Activated CD4-positive, alpha-beta T cell treated with anti-CD3 and anti-CD28 coated beads for 36 hours (primary cell): Measurements from ENCODE around the gene PPP1R17. TPM values are rescaled to one million over a fixed set of nuclear protein-coding genes. Genes with fewer than 3 reads are reported as not detected.

Experiments used
- ATAC-seq: fragments of 200-7000 bp; cut with Tn5 transposase; one replicate; pipeline ENCODE4 v1.10.0; 2021; ENCODE audit warnings: mild to moderate bottlenecking, moderate library complexity
- CTCF ChIA-PET: fragments of 350-600 bp; sonication (Branson Sonifier 250); formaldehyde crosslinking; loops from one replicate; lab custom pipeline; 2021; ENCODE audit warnings: antibody characterized with exemption; lab: Charles Lee
- POLR2A ChIA-PET: fragments of 350-600 bp; sonication (Branson Sonifier 250); formaldehyde crosslinking; loops from one replicate; lab custom pipeline; 2021; ENCODE audit warnings: antibody characterized with exemption, inconsistent platforms; lab: Charles Lee
- DNase-seq: peaks from one replicate; pipeline ENCODE4 v3.0.0-alpha.2; 2020
- H3K27ac Mint-ChIP-seq: one replicate; pipeline ENCODE4 v1.8.0; 2021; ENCODE audit warnings: mixed read lengths
- H3K27me3 Mint-ChIP-seq: one replicate; pipeline ENCODE4 v1.8.0; 2021; ENCODE audit warnings: mixed read lengths
- H3K36me3 Mint-ChIP-seq: one replicate; pipeline ENCODE4 v1.8.0; 2021; ENCODE audit warnings: low read depth, mixed read lengths
- H3K4me1 Mint-ChIP-seq: one replicate; pipeline ENCODE4 v1.8.0; 2021; ENCODE audit warnings: mixed read lengths
- H3K4me3 Mint-ChIP-seq: one replicate; pipeline ENCODE4 v1.8.0; 2021; ENCODE audit warnings: mild to moderate bottlenecking, moderate library complexity, mixed read lengths
- H3K9me3 Mint-ChIP-seq: one replicate; pipeline ENCODE4 v1.8.0; 2021; ENCODE audit warnings: low read depth, mixed read lengths
- intact Hi-C, 2 experiments: fragments of 100-400 bp; cut with DNase I in 1 of 2; cut with micrococcal nuclease in 1 of 2; formaldehyde crosslinking; loops; one replicate each; pipeline versions ENCODE4 v1.14.2 to v1.15.1; 2022 to 2024; cut with DNase I, micrococcal nuclease
- total RNA-seq, 2 experiments: library from RNA; stranded (reverse); gene quantifications; one replicate each; pipeline ENCODE4 v1.2.3, GENCODE V29; 2021

Gene PPP1R17
- total RNA-seq, 2 experiments from 2014 or later, result not detected

- ChIA-PET CTCF (no interaction called here), POLR2A (no interaction called here)
- no peaks in the 10 kb centered on the region for H3K27me3 Mint-ChIP-seq
- no peak overlapping the region for H3K27ac Mint-ChIP-seq
- no peak overlapping the region for H3K4me3 Mint-ChIP-seq
- DNase-seq, result no peak
- H3K9me3 Mint-ChIP-seq, result no peaks in the 10 kb centered on the region
- H3K4me1 Mint-ChIP-seq, result no peaks in the 10 kb centered on the region
- intact Hi-C loops, result no loop called here
- no peaks in the 10 kb centered on the region for H3K36me3 Mint-ChIP-seq
- no peak for ATAC-seq
These were observed 17.6 kb upstream of the PPP1R17 start for GRCh38 chr7:31669461-31669860.

- H3K4me3 Mint-ChIP-seq, result no peak overlapping the region
- DNase-seq (no peak), ATAC-seq (no peak)
- no peak overlapping the region for H3K27ac Mint-ChIP-seq
- peaks cover 4% of the 10 kb centered on the region for H3K9me3 Mint-ChIP-seq
- POLR2A ChIA-PET, result no interaction called here
- no peaks in the 10 kb centered on the region for H3K4me1 Mint-ChIP-seq
- CTCF ChIA-PET, result interaction anchor here (0.6 kb wide), 1 partner anchor 1406 kb away, joined by 3 read pairs; no protein-coding TSS in a partner anchor
- H3K36me3 Mint-ChIP-seq, result no peaks in the 10 kb centered on the region
- no peaks in the 10 kb centered on the region for H3K27me3 Mint-ChIP-seq
- intact Hi-C loops, result no loop called here
These were observed 7.3 kb upstream of the PPP1R17 start for GRCh38 chr7:31679574-31680305.

DNA sequence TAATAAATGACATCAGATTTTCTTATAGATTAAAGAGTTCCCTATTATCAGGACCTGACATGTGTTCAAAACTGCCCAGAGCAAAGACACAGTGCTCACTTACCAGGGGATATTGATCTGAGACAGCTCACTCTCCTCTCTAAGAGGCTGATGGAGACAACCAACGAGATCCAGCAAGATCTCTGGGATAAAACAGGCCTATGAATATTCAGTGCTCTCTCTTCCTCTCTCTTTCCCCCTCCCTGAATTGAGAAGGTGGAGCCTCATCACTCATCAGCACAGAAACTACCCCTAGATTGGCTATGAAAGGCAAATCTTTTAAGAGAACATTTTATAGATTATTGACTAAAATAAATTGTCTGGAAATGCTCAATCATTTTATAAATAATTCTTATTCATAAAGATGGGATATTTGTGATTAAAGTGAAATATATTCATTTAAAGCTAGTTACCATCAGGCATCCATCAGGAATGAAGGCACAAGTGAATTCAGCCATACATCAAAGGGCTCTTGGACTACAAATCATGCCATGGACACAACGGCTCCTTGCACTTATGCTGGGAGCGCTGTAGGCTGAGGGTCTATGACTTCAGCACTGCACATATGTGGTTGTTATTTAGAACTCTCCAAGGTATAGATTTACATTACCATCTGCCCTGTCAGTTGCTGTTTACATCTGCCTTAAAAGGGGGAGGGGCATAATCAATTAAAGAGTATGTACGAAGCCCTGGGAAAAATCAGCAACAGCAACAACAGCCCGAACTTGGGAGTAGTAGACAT is 3.4 kb upstream of the PPP1R17 start:
- H3K27ac Mint-ChIP-seq, result no peak overlapping the region
- no peak overlapping the region for H3K4me3 Mint-ChIP-seq
- ATAC-seq, result no peak
- no peaks in the 10 kb centered on the region for H3K36me3 Mint-ChIP-seq
- ChIA-PET POLR2A (no interaction called here), CTCF (no interaction called here)
- DNase-seq, result no peak
- peaks cover 3% of the 10 kb centered on the region for H3K27me3 Mint-ChIP-seq
- H3K9me3 Mint-ChIP-seq, result no peaks in the 10 kb centered on the region
- intact Hi-C loops, result no loop called here
- no peaks in the 10 kb centered on the region for H3K4me1 Mint-ChIP-seq

GRCh38 chr7:31688372-31688771 is 1.4 kb downstream of the PPP1R17 start:
- ATAC-seq (no peak), DNase-seq (no peak)
- H3K9me3 Mint-ChIP-seq, result no peaks in the 10 kb centered on the region

GRCh38 chr7:31688996-31689395 is 2.0 kb downstream of the PPP1R17 start:
- Mint-ChIP-seq H3K4me1 (no peaks in the 10 kb centered on the region), H3K9me3 (no peaks in the 10 kb centered on the region), H3K27ac (no peak overlapping the region), H3K4me3 (no peak overlapping the region), H3K36me3 (no peaks in the 10 kb centered on the region), H3K27me3 (peaks cover 5% of the 10 kb centered on the region)
- CTCF ChIA-PET, result no interaction called here
- intact Hi-C loops, result no loop called here
- no peak for DNase-seq
- no peak for ATAC-seq
- POLR2A ChIA-PET, result no interaction called here

More at GRCh38 chr7:31688372-31688771, 1.4 kb downstream of the PPP1R17 start:
- intact Hi-C loops, result no loop called here
- CTCF ChIA-PET, result no interaction called here
- Mint-ChIP-seq H3K27me3 (peaks cover 5% of the 10 kb centered on the region), H3K36me3 (no peaks in the 10 kb centered on the region), H3K4me1 (no peaks in the 10 kb centered on the region), H3K4me3 (no peak overlapping the region), H3K27ac (no peak overlapping the region)
- POLR2A ChIA-PET, result no interaction called here

GRCh38 chr7:31690935-31691334 is 3.9 kb downstream of the PPP1R17 start:
- peaks cover 5% of the 10 kb centered on the region for H3K27me3 Mint-ChIP-seq
- H3K27ac Mint-ChIP-seq, result no peak overlapping the region
- no peak for ATAC-seq
- H3K9me3 Mint-ChIP-seq, result no peaks in the 10 kb centered on the region
- no peaks in the 10 kb centered on the region for H3K36me3 Mint-ChIP-seq
- ChIA-PET CTCF (no interaction called here), POLR2A (no interaction called here)
- no peak overlapping the region for H3K4me3 Mint-ChIP-seq
- intact Hi-C loops, result no loop called here
- no peaks in the 10 kb centered on the region for H3K4me1 Mint-ChIP-seq
- DNase-seq, result no peak

- H3K4me3 Mint-ChIP-seq, result no peak overlapping the region
- H3K4me1 Mint-ChIP-seq, result no peaks in the 10 kb centered on the region
These were observed 5.4 kb downstream of the PPP1R17 start for GRCh38 chr7:31692451-31692850.

GRCh38 chr7:31692871-31693270 is 5.9 kb downstream of the PPP1R17 start:
- no peak for DNase-seq
- H3K9me3 Mint-ChIP-seq, result no peaks in the 10 kb centered on the region
- H3K4me1 Mint-ChIP-seq, result no peaks in the 10 kb centered on the region
- no peaks in the 10 kb centered on the region for H3K36me3 Mint-ChIP-seq
- POLR2A ChIA-PET, result no interaction called here
- no peak for ATAC-seq
- CTCF ChIA-PET, result no interaction called here
- H3K4me3 Mint-ChIP-seq, result no peak overlapping the region
- peaks cover 4% of the 10 kb centered on the region for H3K27me3 Mint-ChIP-seq
- intact Hi-C loops, result no loop called here
- H3K27ac Mint-ChIP-seq, result no peak overlapping the region

More at GRCh38 chr7:31692451-31692850, 5.4 kb downstream of the PPP1R17 start:
- no peaks in the 10 kb centered on the region for H3K36me3 Mint-ChIP-seq
- POLR2A ChIA-PET, result no interaction called here
- ATAC-seq (no peak), DNase-seq (no peak)
- H3K9me3 Mint-ChIP-seq, result no peaks in the 10 kb centered on the region
- CTCF ChIA-PET, result no interaction called here
- H3K27ac Mint-ChIP-seq, result no peak overlapping the region
- peaks cover 4% of the 10 kb centered on the region for H3K27me3 Mint-ChIP-seq
- intact Hi-C loops, result no loop called here

GRCh38 chr7:31695859-31696614 is 9.0 kb downstream of the PPP1R17 start:
- CTCF ChIA-PET, result interaction anchor here (0.5 kb wide), 1 partner anchor 1178 kb away, joined by 3 read pairs; no protein-coding TSS in a partner anchor
- Mint-ChIP-seq H3K4me1 (no peaks in the 10 kb centered on the region), H3K4me3 (no peak overlapping the region), H3K36me3 (no peaks in the 10 kb centered on the region), H3K9me3 (no peaks in the 10 kb centered on the region), H3K27ac (no peak overlapping the region), H3K27me3 (peaks cover 2% of the 10 kb centered on the region)
- ATAC-seq (no peak), DNase-seq (no peak)
- POLR2A ChIA-PET, result no interaction called here
- intact Hi-C loops, result no loop called here

GRCh38 chr7:31699050-31699449 is 12.0 kb downstream of the PPP1R17 start:
- Mint-ChIP-seq H3K4me3 (no peak overlapping the region), H3K9me3 (no peaks in the 10 kb centered on the region), H3K36me3 (no peaks in the 10 kb centered on the region), H3K27ac (no peak overlapping the region), H3K4me1 (no peaks in the 10 kb centered on the region), H3K27me3 (no peaks in the 10 kb centered on the region)
- no peak for DNase-seq
- ATAC-seq, result no peak
- intact Hi-C loops, result no loop called here
- POLR2A ChIA-PET, result no interaction called here
- CTCF ChIA-PET, result no interaction called here

- CTCF ChIA-PET, result interaction anchor here (1.3 kb wide), 1 partner anchor 580 kb away, joined by 5 read pairs; no protein-coding TSS in a partner anchor
- DNase-seq (no peak), ATAC-seq (no peak)
- no peaks in the 10 kb centered on the region for H3K9me3 Mint-ChIP-seq
- intact Hi-C loops, result no loop called here
- POLR2A ChIA-PET, result no interaction called here
- no peak overlapping the region for H3K4me3 Mint-ChIP-seq
- no peaks in the 10 kb centered on the region for H3K4me1 Mint-ChIP-seq
- no peaks in the 10 kb centered on the region for H3K27me3 Mint-ChIP-seq
- no peak overlapping the region for H3K27ac Mint-ChIP-seq
- H3K36me3 Mint-ChIP-seq, result no peaks in the 10 kb centered on the region
These were observed 15.3 kb downstream of the PPP1R17 start for GRCh38 chr7:31702354-31702753.
